Endodermal cell (in vitro differentiated cells): ENCODE measurements around the gene S100A11. TPM values are rescaled to one million over a fixed set of nuclear protein-coding genes. Genes with fewer than 3 reads are reported as not detected.
"Not testable (repeated sequence)": the region's sequence is repeated elsewhere in the genome, so short reads cannot be mapped to it uniquely, and the experiment has no call there.

Experiments
- DNase-seq: peaks from one replicate; pipeline ENCODE4 v3.0.0-alpha.2; 2017
- H3K27ac ChIP-seq: 2 replicates; pipeline ENCODE4 v1.5.1; 2013; ENCODE audit warnings: mild to moderate bottlenecking, low read depth, low read length, moderate library complexity
- H3K27me3 ChIP-seq: 2 replicates; pipeline ENCODE4 v1.6.1; 2013; ENCODE audit warnings: mild to moderate bottlenecking, low read length, moderate library complexity; ENCODE audit not compliant: insufficient read depth, control insufficient read depth, poor library complexity, severe bottlenecking
- H3K36me3 ChIP-seq: 2 replicates; pipeline ENCODE4 v1.7.0; 2013; ENCODE audit warnings: mild to moderate bottlenecking, low read length, moderate library complexity; ENCODE audit not compliant: control insufficient read depth, insufficient read depth
- H3K4me1 ChIP-seq: one replicate; pipeline ENCODE4 v1.7.0; 2013; ENCODE audit warnings: low read length; ENCODE audit not compliant: control insufficient read depth, insufficient read depth
- H3K4me3 ChIP-seq: 2 replicates; pipeline ENCODE4 v1.5.1; 2013; ENCODE audit warnings: mild to moderate bottlenecking, low read length, moderate library complexity
- H3K9ac ChIP-seq: 2 replicates; pipeline ENCODE4 v1.6.1; 2013; ENCODE audit warnings: mild to moderate bottlenecking, low read length, moderate library complexity; ENCODE audit not compliant: poor library complexity, severe bottlenecking; ENCODE audit errors: extremely low read depth
- H3K9me3 ChIP-seq: 2 replicates; pipeline ENCODE4 v1.6.1; 2013; ENCODE audit warnings: mild to moderate bottlenecking, low read length, moderate library complexity; ENCODE audit not compliant: control insufficient read depth
- H3K27ac Mint-ChIP-seq: 2 replicates; pipeline ENCODE4 v1.8.0; 2020; ENCODE audit warnings: mixed read lengths
- H3K27me3 Mint-ChIP-seq: 2 replicates; pipeline ENCODE4 v1.8.0; 2021; ENCODE audit warnings: mild to moderate bottlenecking, mixed read lengths; ENCODE audit not compliant: insufficient read depth
- H3K36me3 Mint-ChIP-seq: 2 replicates; pipeline ENCODE4 v1.8.0; 2020; ENCODE audit warnings: low read depth, mixed read lengths
- H3K4me1 Mint-ChIP-seq: 2 replicates; pipeline ENCODE4 v1.8.0; 2020; ENCODE audit warnings: mixed read lengths
- H3K4me3 Mint-ChIP-seq: 2 replicates; pipeline ENCODE4 v1.8.0; 2020; ENCODE audit warnings: mild to moderate bottlenecking, moderate library complexity, mixed read lengths
- H3K9me3 Mint-ChIP-seq: 2 replicates; pipeline ENCODE4 v1.8.0; 2020; ENCODE audit warnings: mild to moderate bottlenecking, mixed read lengths
- WGBS, 2 experiments: methylation state at CpG; one replicate each; pipeline versions ENCODE4 v1.1.5 to v1.1.7; 2013; ENCODE audit warnings: missing lambda C conversion rate in 2 of 2, mixed read lengths in 1 of 2; ENCODE audit not compliant: insufficient coverage in 1 of 2, insufficient read length in 1 of 2; 5-methylcytosine and 5-hydroxymethylcytosine counted together
- long read RNA-seq, 4 experiments: library from polyadenylated mRNA in 2 of 4; library from RNA in 1 of 4; library from capped mRNA in 1 of 4; stranded (forward) in 3 of 4; unstranded in 1 of 4; transcript quantifications; one replicate each; pipeline ENCODE4 v2.0.0, GENCODE V29; 2020 to 2021; ENCODE audit warnings: inconsistent platforms in 1 of 4
- polyA plus RNA-seq, 2 experiments: library from polyadenylated mRNA; stranded (reverse); fragments of 50-300 nt; gene quantifications; one replicate each; pipeline ENCODE4 v1.2.3, GENCODE V29; 2013
- total RNA-seq, 2 donors: library from RNA; stranded (reverse); fragmentation: NEBNext Ultra II Directional in 1 of 2; extraction: Animal tissue kit (Norgen Biotek cat#: 25700) in 1 of 2; gene quantifications; 2 replicates in 1 of 2; 3 replicates in 1 of 2; pipeline ENCODE4 v1.2.1, GENCODE V29; 2021
- TF ChIP-seq, protein P1 (sequence below): fragments of 200-600 bp; sonication (generic); conservative IDR thresholded peaks from 2 replicates; pipeline ENCODE4 v1.5.0; 2021; ENCODE audit warnings: antibody characterized with exemption, mild to moderate bottlenecking

The S100A11 gene
- 100 to 1,000 TPM; 163 to 248 TPM for total RNA-seq
- polyA plus RNA-seq (2013, experiment 1 of 2) = 271 TPM
- 328 TPM for polyA plus RNA-seq (2013, experiment 2 of 2)
- long read RNA-seq, experiment 1, transcript S100A11-201 (3 exons, 594 nt) = major isoform, 139 of 157 reads
- long read RNA-seq, experiment 1, partial matches to known transcripts = 14 of 157 reads
- long read RNA-seq, experiment 1, other reads (novel, unspliced or antisense) = 4 of 157 reads
- long read RNA-seq, experiment 2, transcript S100A11-201 (3 exons, 594 nt) = major isoform, 212 of 216 reads
- long read RNA-seq, experiment 2, partial matches to known transcripts = 2 of 216 reads
- long read RNA-seq, experiment 2, other reads (novel, unspliced or antisense) = 2 of 216 reads
- long read RNA-seq, experiment 3, transcript S100A11-201 (3 exons, 594 nt) = major isoform, 59 of 61 reads
- long read RNA-seq, experiment 3, partial matches to known transcripts = 2 of 61 reads
- long read RNA-seq, experiment 3, other reads (novel, unspliced or antisense) = 0 of 61 reads
- long read RNA-seq, experiment 4, transcript S100A11-201 (3 exons, 594 nt) = major isoform, 7 of 8 reads
- long read RNA-seq, experiment 4, partial matches to known transcripts = 1 of 8 reads
- long read RNA-seq, experiment 4, other reads (novel, unspliced or antisense) = 0 of 8 reads

DNA sequence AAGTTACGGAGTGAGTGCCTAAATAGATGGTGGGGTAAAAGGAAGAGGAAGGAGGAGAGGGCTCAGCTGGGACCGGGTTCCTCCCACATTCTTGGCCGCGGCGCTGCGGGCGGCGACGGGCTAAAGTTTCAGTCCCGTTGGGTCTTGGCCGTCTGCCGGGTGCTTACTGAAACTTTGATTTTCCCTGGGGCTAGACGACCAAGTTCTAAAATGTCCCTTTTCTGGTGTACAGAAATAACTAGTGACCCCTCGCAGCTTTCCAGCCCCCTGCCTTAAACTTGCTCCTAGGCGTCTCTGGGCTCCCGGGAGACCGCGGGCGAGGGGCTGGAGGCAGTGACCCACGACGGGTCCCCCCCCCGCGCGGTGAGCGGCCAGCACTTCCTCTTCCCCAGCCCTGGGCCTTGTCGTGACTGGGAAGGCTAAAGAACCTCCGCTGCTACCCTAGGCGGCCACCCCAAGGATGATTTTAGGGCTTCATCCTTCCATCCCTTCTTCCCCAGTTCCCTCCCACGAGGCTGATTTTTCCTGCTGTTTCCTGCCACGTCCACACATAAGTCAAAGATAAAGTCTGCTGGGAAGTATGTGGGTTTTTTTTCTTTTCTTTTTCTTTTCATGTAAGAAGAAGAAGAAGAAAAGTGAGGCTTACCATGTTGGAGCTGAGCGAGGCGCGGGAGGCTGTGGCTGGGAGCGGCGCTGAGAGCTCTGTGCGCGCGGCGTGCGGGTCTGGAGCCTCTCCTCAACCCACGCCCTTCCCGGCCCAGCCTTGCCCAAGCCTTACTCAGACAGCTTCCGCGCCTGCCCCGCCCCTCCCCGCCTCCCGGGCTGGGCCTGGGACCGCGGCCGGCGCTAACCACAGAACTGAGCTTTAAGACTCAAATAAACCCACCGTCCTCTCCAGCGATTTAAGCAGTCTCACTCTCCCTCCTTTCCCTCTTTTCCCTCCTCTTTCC lies at the start of gene S100A11:
TSS of gene S100A11 (minus strand) at position 738 of the 950 bp plus-strand sequence. CDS start at position 649, 89 bp downstream.
- peak; percentile 91 for DNase-seq
- no peaks in the 10 kb centered on the region for H3K9me3 Mint-ChIP-seq
- H3K9me3 ChIP-seq = no peaks in the 10 kb centered on the region
- H3K9ac ChIP-seq = peak within 1 kb of the TSS; percentile 59
- peaks cover 22% of the 10 kb centered on the region for H3K36me3 ChIP-seq
- peaks cover 34% of the 10 kb centered on the region for H3K4me1 Mint-ChIP-seq
- H3K36me3 Mint-ChIP-seq = peaks cover 20% of the 10 kb centered on the region
- TF ChIP-seq, protein P1, sequence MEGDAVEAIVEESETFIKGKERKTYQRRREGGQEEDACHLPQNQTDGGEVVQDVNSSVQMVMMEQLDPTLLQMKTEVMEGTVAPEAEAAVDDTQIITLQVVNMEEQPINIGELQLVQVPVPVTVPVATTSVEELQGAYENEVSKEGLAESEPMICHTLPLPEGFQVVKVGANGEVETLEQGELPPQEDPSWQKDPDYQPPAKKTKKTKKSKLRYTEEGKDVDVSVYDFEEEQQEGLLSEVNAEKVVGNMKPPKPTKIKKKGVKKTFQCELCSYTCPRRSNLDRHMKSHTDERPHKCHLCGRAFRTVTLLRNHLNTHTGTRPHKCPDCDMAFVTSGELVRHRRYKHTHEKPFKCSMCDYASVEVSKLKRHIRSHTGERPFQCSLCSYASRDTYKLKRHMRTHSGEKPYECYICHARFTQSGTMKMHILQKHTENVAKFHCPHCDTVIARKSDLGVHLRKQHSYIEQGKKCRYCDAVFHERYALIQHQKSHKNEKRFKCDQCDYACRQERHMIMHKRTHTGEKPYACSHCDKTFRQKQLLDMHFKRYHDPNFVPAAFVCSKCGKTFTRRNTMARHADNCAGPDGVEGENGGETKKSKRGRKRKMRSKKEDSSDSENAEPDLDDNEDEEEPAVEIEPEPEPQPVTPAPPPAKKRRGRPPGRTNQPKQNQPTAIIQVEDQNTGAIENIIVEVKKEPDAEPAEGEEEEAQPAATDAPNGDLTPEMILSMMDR = no peak
- peaks cover 3% of the 10 kb centered on the region for H3K27me3 Mint-ChIP-seq
- H3K4me1 ChIP-seq = peaks cover 8% of the 10 kb centered on the region
- no peak within 1 kb of the TSS for H3K27ac ChIP-seq
- H3K27ac Mint-ChIP-seq = peak within 1 kb of the TSS; percentile 91
- 0 to 1% methylated on average over 13 to 52 of the region's 53 CpGs for WGBS, 2 experiments
- peak within 1 kb of the TSS; percentile 84 for H3K4me3 Mint-ChIP-seq
- H3K27me3 ChIP-seq = peaks cover 23% of the 10 kb centered on the region
- peak within 1 kb of the TSS; percentile 91 for H3K4me3 ChIP-seq

DNA sequence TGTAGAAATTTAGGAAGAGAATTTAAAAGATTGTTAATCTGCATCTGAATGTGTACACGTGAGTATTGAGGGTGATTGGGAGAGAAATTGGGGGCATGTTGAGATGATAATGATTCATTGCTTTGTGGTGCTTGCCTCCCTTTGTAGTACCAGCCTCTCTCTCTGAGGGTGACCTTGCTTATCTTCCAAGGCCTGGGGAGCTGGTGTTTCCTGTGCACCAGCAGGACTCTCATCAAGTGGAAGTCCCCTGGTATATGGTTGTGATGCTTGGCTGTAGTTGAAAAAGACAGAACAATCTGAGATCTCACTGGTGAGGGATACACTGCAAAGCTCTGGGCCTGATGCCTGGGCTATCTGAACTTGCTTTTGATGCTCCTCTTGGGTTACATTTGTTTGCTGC lies 48.0 kb upstream of the S100A11 start:
- no peak for DNase-seq
- no peak overlapping the region for H3K4me3 ChIP-seq
- H3K4me1 ChIP-seq = no peaks in the 10 kb centered on the region
- H3K36me3 Mint-ChIP-seq = no peaks in the 10 kb centered on the region
- H3K27me3 Mint-ChIP-seq = peaks cover 3% of the 10 kb centered on the region
- TF ChIP-seq, protein P1 = no peak
- H3K9me3 Mint-ChIP-seq = peaks cover 9% of the 10 kb centered on the region
- H3K4me1 Mint-ChIP-seq = no peaks in the 10 kb centered on the region
- H3K36me3 ChIP-seq = no peaks in the 10 kb centered on the region
- H3K27ac Mint-ChIP-seq = no peak overlapping the region
- no peak overlapping the region for H3K27ac ChIP-seq
- no peak overlapping the region for H3K4me3 Mint-ChIP-seq
- H3K9ac ChIP-seq = no peak overlapping the region
- H3K27me3 ChIP-seq = no peaks in the 10 kb centered on the region
- 20 to 24% methylated on average over 1 of the region's 1 CpG for WGBS, 2 experiments
- no peaks in the 10 kb centered on the region for H3K9me3 ChIP-seq

DNA sequence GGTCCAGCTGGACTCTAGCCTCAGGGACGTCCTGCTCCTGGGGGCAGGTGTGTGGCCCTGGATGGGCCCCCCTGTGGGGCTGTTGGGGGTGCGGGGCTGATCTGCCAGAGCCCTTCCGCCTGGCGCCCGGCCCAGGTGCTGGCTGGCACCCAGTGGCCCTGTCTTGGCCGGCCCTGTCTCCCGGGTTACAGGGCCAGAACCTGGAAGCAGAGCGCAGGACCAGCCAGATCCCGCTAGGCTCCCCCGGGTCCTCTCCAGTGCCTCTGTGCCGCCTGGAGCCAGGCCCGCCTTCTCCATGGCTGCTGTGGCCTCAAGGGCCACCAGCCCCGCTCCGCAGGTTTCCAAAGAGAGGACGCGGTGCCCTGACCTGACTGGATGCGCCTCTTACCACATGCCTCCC lies 44.2 kb upstream of the S100A11 start:
- H3K4me3 ChIP-seq, H3K27ac ChIP-seq, H3K9ac ChIP-seq, H3K36me3 Mint-ChIP-seq, H3K4me1 Mint-ChIP-seq, H3K4me3 Mint-ChIP-seq, H3K27me3 ChIP-seq, H3K27ac Mint-ChIP-seq, H3K9me3 ChIP-seq, H3K36me3 ChIP-seq, H3K4me1 ChIP-seq, DNase-seq: not testable (repeated sequence)
- H3K27me3 Mint-ChIP-seq = peaks cover 12% of the 10 kb centered on the region
- WGBS, 2 experiments = 88 to 89% methylated on average over 7 to 14 of the region's 17 CpGs
- peaks cover 29% of the 10 kb centered on the region for H3K9me3 Mint-ChIP-seq

DNA sequence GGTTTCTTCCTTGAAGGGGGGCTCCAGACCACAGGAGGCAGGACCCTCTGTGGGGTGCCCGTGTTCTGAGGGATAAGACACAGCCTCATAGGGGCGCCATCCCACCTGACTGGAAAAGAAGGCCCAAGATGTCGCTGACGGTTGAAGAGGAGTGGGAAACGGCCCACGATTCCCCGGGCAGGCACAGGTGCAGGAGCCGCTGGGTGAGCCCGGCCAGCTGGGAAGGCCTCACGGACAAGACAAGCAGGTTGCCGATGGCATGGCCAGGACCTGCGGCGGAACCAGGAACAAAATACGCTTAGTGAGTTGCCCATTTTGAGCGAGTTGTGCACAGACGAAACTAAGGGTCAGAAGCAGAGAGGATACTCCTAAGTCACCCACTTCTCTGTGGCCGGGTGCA lies 43.7 kb upstream of the S100A11 start:
- Mint-ChIP-seq H3K27me3 (peaks cover 12% of the 10 kb centered on the region), H3K9me3 (peaks cover 29% of the 10 kb centered on the region)
- H3K4me3 ChIP-seq, H3K27me3 ChIP-seq, H3K4me1 ChIP-seq, H3K27ac Mint-ChIP-seq, H3K27ac ChIP-seq, H3K36me3 Mint-ChIP-seq, H3K9me3 ChIP-seq, H3K9ac ChIP-seq, H3K4me1 Mint-ChIP-seq, DNase-seq, H3K4me3 Mint-ChIP-seq, H3K36me3 ChIP-seq: not testable (repeated sequence)
- 77 to 88% methylated on average over 8 to 17 of the region's 17 CpGs for WGBS, 2 experiments
